ENCODE results near the gene COX15. TPM values are rescaled to one million over a fixed set of nuclear protein-coding genes. Genes with fewer than 3 reads are reported as not detected.

Gene COX15
- polyA plus RNA-seq, 2 of the 4 experiments (the other 2 are of a cell fraction), result 45.8 to 54.7 TPM

GRCh38 chr10:99766302-99766681 is 34.4 kb upstream of the COX15 start (continued):
- no peak for TF ChIP-seq REST (IDR thresholded peaks at IDR 0.05)

DNA sequence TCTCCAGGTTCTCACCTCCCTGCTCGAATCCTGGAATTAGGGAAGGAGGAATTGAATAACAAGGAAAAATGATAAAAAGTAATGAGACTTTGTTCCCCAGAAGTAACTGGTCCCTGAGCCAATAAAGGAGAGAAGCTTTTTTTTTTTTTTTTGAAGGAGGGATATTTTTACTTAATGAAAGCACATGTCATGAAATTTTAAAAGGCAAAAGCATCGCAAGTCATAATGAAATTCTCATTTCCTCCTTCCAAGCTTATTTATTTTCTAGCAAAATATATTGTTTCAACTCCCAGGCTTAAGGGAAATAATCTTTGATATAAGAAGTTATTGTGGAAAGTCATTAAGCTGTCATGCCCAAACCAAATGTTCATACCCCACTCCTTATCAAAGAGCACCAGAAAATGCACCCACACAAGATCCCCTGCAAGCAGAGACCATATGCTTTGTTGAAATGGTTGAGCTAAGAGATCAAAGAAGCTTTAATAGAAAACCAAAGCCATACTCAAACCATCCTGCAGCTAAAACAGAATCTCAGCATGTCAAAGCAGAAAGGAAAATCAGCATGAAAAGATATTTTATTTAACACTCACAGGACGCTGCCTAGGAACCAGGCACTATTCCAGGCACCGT is 33.9 kb upstream of the COX15 start:
- Histone ChIP-seq H3K9me3 (0 out of 3 replicates have a peak, but pooled peaks cover 3% of the 10 kb centered on the region), H3K4me1 (peaks cover 7% of the 10 kb centered on the region), H3K4me2 (no peak overlapping the region), H3K27ac (peak overlapping the region in 1 of 2 experiments; percentile 29; a peak in 2 of 6 replicates), H3K4me3 (no peak overlapping the region)
- ChIA-PET POLR2A (interaction anchor here (1.2 kb wide), 1 partner anchor 13 kb away, joined by 5 read pairs; no protein-coding TSS in a partner anchor), CTCF (interaction anchor here (0.7 to 1.1 kb wide), 3 partner anchors 24 to 34 kb away, joined by 3 to 4 read pairs (median 3); no protein-coding TSS in a partner anchor)
- 81% methylated on average over 4 of the region's 4 CpGs for WGBS (ENCODE audit: missing lambda C conversion rate)
- ATAC-seq, result no peak
- no peak for DNase-seq (ENCODE audit: low read depth in 1 of 2, low spot score in 1 of 2)
- TF ChIP-seq ZC3H11A (IDR thresholded peaks at IDR 0.05), result no peak
- no peak for FAIRE-seq

DNA sequence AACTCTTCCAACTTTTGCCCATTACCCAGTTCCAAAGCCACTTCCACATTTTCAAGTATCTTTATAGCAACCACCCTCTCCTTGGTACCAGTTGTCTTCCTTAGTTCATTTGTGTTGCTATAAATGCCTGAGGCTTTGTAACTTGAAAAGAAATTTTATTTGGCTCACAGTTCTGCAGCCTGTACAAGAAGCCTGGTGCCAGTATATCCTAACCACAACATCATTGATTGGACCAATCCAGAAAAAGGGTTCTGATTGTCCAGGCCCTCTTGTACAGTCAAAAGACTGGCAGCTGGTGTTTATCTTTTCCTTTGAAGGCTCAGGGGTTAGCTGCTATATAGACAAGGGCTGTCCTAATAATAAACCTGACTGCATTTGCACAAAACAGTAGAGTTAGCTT is 29.4 kb upstream of the COX15 start:
- DNase-seq (ENCODE audit: low read depth in 1 of 2, low spot score in 1 of 2) (no peak), FAIRE-seq (no peak), ATAC-seq (no peak)
- CTCF ChIA-PET, result interaction anchor here (1.1 kb wide), 1 partner anchor 29 kb away, joined by 3 read pairs; the partner anchor contains the start of gene CUTC
- peak overlapping the region; percentile 23 to 57; a peak in 4 of 6 replicates for H3K27ac ChIP-seq
- POLR2A ChIA-PET, result no interaction called here
- TF ChIP-seq MAFK (IDR thresholded peaks at IDR 0.05; ENCODE audit: partially characterized antibody), result no peak
- no peak for TF ChIP-seq RNF2 (IDR thresholded peaks at IDR 0.05; ENCODE audit: borderline replicate concordance, low read depth)
- TF ChIP-seq CTCF (IDR thresholded peaks at IDR 0.05), result no peak
- TF ChIP-seq BHLHE40 (IDR thresholded peaks at IDR 0.05; ENCODE audit: low read depth, low read length), result no peak
- TF ChIP-seq EHMT2 (IDR thresholded peaks at IDR 0.05; ENCODE audit: low read depth), result no peak
- TF ChIP-seq MYC (IDR thresholded peaks at IDR 0.05; ENCODE audit: borderline replicate concordance, low read length), result no peak
- TF ChIP-seq, protein P1, sequence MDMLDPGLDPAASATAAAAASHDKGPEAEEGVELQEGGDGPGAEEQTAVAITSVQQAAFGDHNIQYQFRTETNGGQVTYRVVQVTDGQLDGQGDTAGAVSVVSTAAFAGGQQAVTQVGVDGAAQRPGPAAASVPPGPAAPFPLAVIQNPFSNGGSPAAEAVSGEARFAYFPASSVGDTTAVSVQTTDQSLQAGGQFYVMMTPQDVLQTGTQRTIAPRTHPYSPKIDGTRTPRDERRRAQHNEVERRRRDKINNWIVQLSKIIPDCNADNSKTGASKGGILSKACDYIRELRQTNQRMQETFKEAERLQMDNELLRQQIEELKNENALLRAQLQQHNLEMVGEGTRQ (IDR thresholded peaks at IDR 0.05), result no peak
- TF ChIP-seq EP300 (IDR thresholded peaks at IDR 0.05), result no peak
- TF ChIP-seq ZFP36 (IDR thresholded peaks at IDR 0.05; ENCODE audit: borderline replicate concordance, partially characterized antibody), result no peak
- no peak for TF ChIP-seq HMGXB4 (CRISPR knock-in tag; IDR thresholded peaks at IDR 0.05; ENCODE audit: borderline replicate concordance)
- no peak for TF ChIP-seq ZSCAN20 (CRISPR knock-in tag; IDR thresholded peaks at IDR 0.05)
- no peak for TF ChIP-seq ZNF302 (CRISPR knock-in tag; IDR thresholded peaks at IDR 0.05)
- no peak for TF ChIP-seq SMC3 (IDR thresholded peaks at IDR 0.05)
- H3K4me2 ChIP-seq, result no peak overlapping the region
- H3K4me1 ChIP-seq, result peaks cover 12% of the 10 kb centered on the region
- H3K4me3 ChIP-seq, result no peak overlapping the region
- 0 out of 3 replicates have a peak, but pooled peaks cover 3% of the 10 kb centered on the region for H3K9me3 ChIP-seq

All from A549 (cell line).